Fibroblast of upper back skin (primary cell): Measurements from ENCODE around the gene HMX2.
"Not testable (repeated sequence)": the region's sequence is repeated elsewhere in the genome, so short reads cannot be mapped to it uniquely, and the experiment has no call there.

Source experiments
- DNase-seq: peaks from one replicate; pipeline ENCODE4 v3.0.0-alpha.2; 2013

Gene HMX2

GRCh38 chr10:123153486-123154091 lies 5.7 kb downstream of the HMX2 start:
- DNase-seq, result no peak

GRCh38 chr10:123154092-123154710 lies 6.3 kb downstream of the HMX2 start, which contains the start of gene BUB3:
BUB3 (plus strand) TSS chr10:123154402; CDS start chr10:123154918, 516 bp downstream.
- DNase-seq, result peak; percentile 100

- peak; percentile 22 for DNase-seq
Observed at GRCh38 chr10:123154711-123155505, 7.0 kb downstream of the HMX2 start.

GRCh38 chr10:123156078-123156477 lies 8.1 kb downstream of the HMX2 start:
- peak; percentile 32 for DNase-seq

- peak; percentile 28 for DNase-seq
Observed at GRCh38 chr10:123157210-123157609, 9.3 kb downstream of the HMX2 start.

GRCh38 chr10:123158682-123159081 lies 10.7 kb downstream of the HMX2 start:
- DNase-seq, result no peak

GRCh38 chr10:123160311-123160980 lies 12.5 kb downstream of the HMX2 start:
- no peak for DNase-seq

GRCh38 chr10:123164319-123164718 lies 16.4 kb downstream of the HMX2 start:
- DNase-seq, result no peak

GRCh38 chr10:123165445-123166072 lies 17.6 kb downstream of the HMX2 start:
- no peak for DNase-seq

- DNase-seq, result no peak
Observed at GRCh38 chr10:123166618-123167017, 18.7 kb downstream of the HMX2 start.

GRCh38 chr10:123170961-123171360 lies 23.0 kb downstream of the HMX2 start:
- DNase-seq, result no peak

GRCh38 chr10:123171616-123172015 lies 23.7 kb downstream of the HMX2 start:
- not testable (repeated sequence) for DNase-seq

GRCh38 chr10:123175389-123176387 lies 27.8 kb downstream of the HMX2 start:
- DNase-seq, result no peak

- not testable (repeated sequence) for DNase-seq
Observed at GRCh38 chr10:123178390-123178789, 30.5 kb downstream of the HMX2 start.

- no peak for DNase-seq
Observed at GRCh38 chr10:123180101-123181090, 32.5 kb downstream of the HMX2 start.

GRCh38 chr10:123183724-123184123 lies 35.8 kb downstream of the HMX2 start:
- DNase-seq, result no peak

- no peak for DNase-seq
Observed at GRCh38 chr10:123187781-123188180, 39.8 kb downstream of the HMX2 start.

GRCh38 chr10:123191886-123192285 lies 44.0 kb downstream of the HMX2 start:
- DNase-seq, result no peak

- DNase-seq, result no peak
Observed at GRCh38 chr10:123194056-123194455, 46.1 kb downstream of the HMX2 start.
